ENCODE data around the gene ZBTB5. TPM values are rescaled to one million over a fixed set of nuclear protein-coding genes. Genes with fewer than 3 reads are reported as not detected.

The ZBTB5 gene
- total RNA-seq, 1 donor from 2014 or later: 8.9 TPM

GRCh38 chr9:37424686-37425297, 40.5 kb downstream of the ZBTB5 start:
- DNase-seq (ENCODE audit: low read depth in 2 of 2): no peak

- no peak for DNase-seq (ENCODE audit: low read depth in 2 of 2)
Measured at GRCh38 chr9:37424204-37424685, 41.0 kb downstream of the ZBTB5 start.

- DNase-seq (ENCODE audit: low read depth in 2 of 2): no peak
Measured at GRCh38 chr9:37423508-37423907, 41.7 kb downstream of the ZBTB5 start.

DNA sequence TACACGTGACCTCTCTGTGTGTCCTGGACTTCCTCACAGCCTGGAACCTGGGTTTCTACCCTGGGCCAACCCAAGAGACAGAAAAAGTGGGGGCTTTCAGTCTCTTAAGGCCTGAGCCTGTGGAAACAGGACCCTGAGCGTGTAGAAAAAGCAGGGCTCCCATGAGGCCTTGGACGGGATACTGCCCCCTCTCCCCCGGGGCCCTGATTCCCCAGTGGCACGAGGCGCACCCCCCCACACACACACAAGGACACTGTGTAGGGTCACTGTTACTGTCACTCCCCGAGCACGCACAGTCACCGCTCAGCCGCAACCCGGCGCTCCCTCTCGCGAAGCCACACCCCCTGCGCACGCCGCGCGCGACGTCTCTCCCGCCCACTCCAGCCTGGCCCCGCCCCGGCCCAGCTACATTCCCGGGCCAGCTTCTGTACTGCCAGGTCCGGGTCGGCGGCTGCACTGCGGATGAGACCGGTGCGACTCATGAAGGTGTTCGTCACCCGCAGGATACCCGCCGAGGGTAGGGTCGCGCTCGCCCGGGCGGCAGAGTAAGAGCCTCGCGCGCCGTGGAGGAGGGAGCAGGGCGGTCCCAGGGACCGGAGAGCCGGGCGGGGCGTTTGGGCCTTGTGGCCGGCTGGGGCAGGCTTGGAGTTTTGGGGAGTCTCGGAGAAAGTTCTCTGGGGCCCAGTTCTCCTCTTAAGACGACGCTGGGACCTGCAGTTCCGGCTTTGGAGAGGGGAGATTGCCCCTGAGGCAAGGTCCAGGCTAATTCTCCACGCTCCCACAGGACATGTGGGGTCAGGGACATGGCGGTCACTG, 42.8 kb downstream of the ZBTB5 start, which contains the start of gene GRHPR:
TSS of gene GRHPR (plus strand) at position 408 of the 816 bp plus-strand sequence. CDS start at position 463, 55 bp downstream.
- peak; percentile 40 to 82 for DNase-seq (ENCODE audit: low read depth in 2 of 2)

GRCh38 chr9:37421914-37422288, 43.3 kb downstream of the ZBTB5 start:
- no peak for DNase-seq (ENCODE audit: low read depth in 2 of 2)

DNA sequence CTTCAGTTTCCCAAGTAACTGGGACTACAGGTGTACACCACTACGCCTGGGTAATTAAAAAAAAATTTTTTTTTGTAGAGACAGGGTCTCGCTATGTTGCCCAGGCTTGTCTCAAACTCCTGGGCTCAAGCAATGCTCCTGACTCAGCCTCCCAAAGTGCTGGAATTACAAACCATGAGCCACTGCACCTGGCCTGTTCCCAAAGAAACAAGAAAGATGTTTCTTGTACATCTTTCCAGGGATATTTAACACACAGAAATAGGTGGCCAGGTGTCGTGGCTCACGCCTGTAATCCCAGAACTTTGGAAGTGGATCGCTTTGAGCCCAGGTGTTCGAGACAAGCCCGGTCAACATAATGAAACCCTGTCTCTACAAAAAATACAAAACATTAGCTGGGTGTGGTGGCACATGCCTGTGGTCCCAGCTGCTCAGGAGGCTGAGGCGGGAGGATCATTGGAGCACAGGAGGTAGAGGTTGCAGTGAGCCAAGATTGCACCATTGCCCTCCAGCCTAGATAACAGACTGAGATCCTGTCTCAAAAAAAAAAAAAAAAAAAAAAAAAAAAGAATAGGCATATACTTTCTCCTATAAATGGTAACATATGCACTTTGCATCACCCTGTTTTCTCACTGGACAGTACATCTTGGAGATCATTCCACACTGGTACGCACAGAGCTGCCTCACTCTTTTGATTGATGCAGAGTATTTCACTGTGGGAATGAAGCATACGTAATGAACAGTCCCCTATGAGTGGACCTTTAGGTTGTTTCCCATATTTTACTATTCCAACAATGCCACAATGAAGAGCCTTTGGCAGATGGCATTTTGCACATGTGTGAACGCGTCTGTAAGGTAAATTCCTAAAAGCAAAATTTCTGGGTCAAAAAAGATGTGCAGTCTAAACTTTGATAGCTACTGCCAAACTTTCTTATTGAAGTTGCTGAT, 44.7 kb downstream of the ZBTB5 start:
- no peak for DNase-seq (ENCODE audit: low read depth in 2 of 2)

GRCh38 chr9:37419204-37419603, 46.0 kb downstream of the ZBTB5 start:
- no peak for DNase-seq (ENCODE audit: low read depth in 2 of 2)

DNA sequence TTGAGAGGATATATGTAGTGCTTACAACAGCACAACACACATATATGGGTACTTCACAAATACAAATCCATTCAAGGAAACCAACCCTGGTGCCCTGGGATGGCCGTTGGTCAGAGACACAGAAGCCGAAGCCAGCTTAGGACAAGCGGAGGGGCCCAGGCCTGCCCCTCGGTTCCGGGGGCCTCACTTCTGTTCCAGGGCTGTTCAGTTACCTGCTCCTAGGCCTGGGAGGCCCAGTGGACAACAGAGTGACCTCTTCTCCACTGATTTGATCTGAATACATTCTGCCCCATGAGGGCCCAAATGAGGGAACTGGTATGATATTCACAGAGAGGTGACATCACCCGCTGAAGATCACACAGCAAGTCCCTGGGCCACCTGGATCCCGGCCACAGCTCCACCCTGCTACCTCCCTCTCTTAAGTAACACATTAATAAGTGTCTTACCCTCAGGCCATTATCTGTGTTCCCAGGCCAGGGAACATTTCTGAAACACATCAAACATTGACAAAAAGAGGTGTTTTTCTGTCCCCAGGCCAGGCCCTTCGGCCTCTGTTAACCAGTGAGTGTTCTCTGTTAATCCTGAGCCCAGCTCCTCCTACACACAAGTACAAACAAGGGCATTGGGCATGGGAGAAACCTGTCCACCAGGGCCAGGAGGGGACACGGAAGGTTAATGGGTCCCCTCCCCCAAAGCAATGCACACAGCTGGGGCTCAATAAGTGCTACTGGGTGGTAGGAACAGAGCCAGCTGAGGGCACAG, 47.2 kb downstream of the ZBTB5 start:
- DNase-seq (ENCODE audit: low read depth in 2 of 2): no peak

DNA sequence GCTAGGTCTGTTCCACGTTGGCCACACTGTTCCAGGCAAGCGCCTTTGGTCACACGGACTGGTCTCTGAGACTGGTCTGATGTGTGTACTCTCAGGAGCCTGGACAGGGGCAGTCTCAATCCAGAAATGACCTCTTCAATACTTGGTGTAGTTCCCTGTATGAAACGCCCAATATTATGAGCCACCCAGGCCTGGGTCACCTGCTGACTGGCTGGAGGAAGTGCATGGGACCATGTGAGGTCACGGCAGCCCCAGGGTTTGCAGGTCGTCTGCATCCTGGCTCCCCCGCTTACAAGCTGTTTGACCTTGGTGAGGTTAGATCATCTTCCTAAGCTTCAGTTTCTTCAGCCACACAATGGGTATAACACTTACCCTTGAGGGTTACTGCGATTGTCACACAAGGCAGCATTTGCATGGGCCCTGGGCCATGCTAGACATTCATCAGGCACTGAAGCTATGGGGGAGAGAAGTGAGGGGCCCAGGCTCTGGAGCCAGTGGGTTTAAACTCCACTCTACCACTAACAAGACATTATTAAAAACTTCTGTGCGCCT, 47.9 kb downstream of the ZBTB5 start:
- no peak for DNase-seq (ENCODE audit: low read depth in 2 of 2)

DNA sequence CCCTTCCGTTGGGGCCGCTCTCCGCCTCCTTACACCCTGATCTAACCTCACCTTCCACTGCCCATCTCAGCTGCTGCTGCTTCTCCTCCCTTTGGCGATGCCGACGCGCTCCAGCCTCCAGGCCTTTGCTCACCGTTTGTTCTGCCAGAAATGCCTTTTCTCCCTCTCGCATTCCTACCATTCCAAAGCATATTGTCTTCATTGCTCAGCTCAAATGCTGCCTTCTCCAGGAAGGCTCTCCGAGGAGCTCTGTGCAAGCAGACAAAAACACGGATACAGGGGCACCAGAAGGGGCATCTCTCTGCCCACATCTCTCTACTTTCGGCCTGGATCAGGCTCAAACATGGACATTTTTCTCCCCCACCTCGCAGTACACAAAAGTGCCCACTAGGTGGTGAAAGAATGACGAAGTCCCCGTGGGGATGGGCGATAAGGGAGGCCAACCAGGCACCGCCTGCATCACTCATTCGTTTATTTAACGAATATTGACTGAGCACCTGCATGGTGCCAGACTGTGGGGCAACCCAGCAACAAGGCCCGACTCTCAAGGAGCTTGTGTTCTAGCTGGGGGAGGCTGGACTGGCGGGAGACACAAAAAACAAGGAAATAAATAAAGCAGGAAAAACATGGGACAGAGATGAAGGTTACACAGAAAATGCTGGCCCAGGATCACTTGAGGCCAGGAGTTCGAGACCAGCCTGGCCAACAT, 50.1 kb downstream of the ZBTB5 start:
- peak; percentile 50 to 75 for DNase-seq (ENCODE audit: low read depth in 2 of 2)

GRCh38 chr9:37414503-37414943, 50.7 kb downstream of the ZBTB5 start:
- no peak for DNase-seq (ENCODE audit: low read depth in 2 of 2)

GRCh38 chr9:37413311-37413710, 51.9 kb downstream of the ZBTB5 start:
- no peak for DNase-seq (ENCODE audit: low read depth in 2 of 2)

- no peak for DNase-seq (ENCODE audit: low read depth in 2 of 2)
Measured at GRCh38 chr9:37412431-37413151, 52.7 kb downstream of the ZBTB5 start.

DNA sequence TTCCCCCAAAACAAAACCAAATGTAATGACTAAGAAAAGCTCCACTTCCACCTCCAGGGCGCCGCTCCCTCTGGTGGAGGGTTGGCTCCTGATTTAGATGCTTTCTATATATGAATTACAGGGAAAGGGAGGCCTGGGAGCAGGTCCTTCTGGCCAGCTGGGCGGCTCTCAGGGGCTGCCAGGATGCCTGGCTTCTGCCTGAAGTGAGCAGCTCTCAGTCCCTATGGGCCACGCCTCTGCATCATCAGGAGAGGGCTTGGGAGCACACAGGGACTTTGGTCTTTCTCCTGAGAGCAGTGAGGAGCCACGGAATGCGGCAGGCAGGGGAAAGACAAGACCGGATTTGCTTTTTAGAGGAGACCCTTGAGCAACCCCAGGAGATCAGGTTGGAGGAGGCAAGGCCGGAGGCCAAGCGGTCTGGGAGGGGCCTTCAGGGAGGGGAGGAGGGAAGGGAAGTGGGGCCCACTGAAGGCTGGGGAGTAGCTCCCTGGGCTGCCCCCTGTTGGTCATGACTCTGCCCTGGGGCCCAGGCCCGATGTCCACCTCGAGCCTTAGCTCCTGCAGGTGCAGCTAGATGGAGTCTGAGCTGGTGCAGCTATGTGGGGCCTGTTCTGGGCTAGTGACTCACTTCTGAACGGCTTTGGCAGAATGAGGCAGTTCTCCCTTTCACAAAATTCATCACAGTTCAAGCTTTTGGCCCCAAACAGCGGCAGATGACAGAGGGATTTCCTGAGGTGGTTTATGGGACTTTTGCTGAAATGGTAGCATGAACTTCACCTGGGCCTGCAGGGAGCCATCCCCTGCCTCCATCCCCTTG, 54.1 kb downstream of the ZBTB5 start:
- DNase-seq (ENCODE audit: low read depth in 2 of 2): no peak

- no peak for DNase-seq (ENCODE audit: low read depth in 2 of 2)
Measured at GRCh38 chr9:37410354-37410861, 54.8 kb downstream of the ZBTB5 start.

- DNase-seq (ENCODE audit: low read depth in 2 of 2): no peak
Measured at GRCh38 chr9:37408933-37409710, 56.1 kb downstream of the ZBTB5 start.

- no peak for DNase-seq (ENCODE audit: low read depth in 2 of 2)
Measured at GRCh38 chr9:37407468-37407867, 57.8 kb downstream of the ZBTB5 start.
